Thymus (tissue), 2 donors: ENCODE measurements around the gene SP8. TPM values are rescaled to one million over a fixed set of nuclear protein-coding genes. Genes with fewer than 3 reads are reported as not detected.

Source experiments
- polyA plus RNA-seq: library from polyadenylated mRNA; stranded (reverse); fragments of 200-250 nt; gene quantifications from one replicate; pipeline ENCODE4 v1.2.3, GENCODE V29; 2013
- total RNA-seq: library from RNA; stranded (reverse); fragments of 120-200 nt; gene quantifications from one replicate; pipeline ENCODE4 v1.2.4, GENCODE V29; 2013
- donor health status: healthy.

Gene SP8
- total and polyA plus RNA-seq, 2 donors: 0.05 TPM; not detected in 1

Other genes starting within 250 kb of the SP8 start
- gene ABCB5, start 171.2 kb downstream of the SP8 start, total RNA-seq: 0.05 TPM
- gene ABCB5, start 171.2 kb downstream of the SP8 start, polyA plus RNA-seq: 0.11 TPM